SH-SY5Y (cell line): ENCODE measurements around the gene AOPEP.
A peak's percentile ranks its signal among the peaks of the same experiment; 100 is the strongest.

ENCODE experiments used
- GATA2 ChIP-seq: IDR thresholded peaks from 2 replicates; pipeline ENCODE4 v1.6.1; 2011; ENCODE audit warnings: mild to moderate bottlenecking, low read depth, low read length
- GATA3 ChIP-seq: IDR thresholded peaks from 2 replicates; pipeline ENCODE4 v1.6.1; 2011; ENCODE audit warnings: low read depth, mild to moderate bottlenecking, low read length, moderate library complexity

The AOPEP gene

GRCh38 chr9:94900222-94901018 is 173.9 kb downstream of the AOPEP start:
- TF ChIP-seq GATA3 (no peak), GATA2 (no peak)

- no peak for TF ChIP-seq GATA2
- no peak for TF ChIP-seq GATA3
These were observed 174.5 kb downstream of the AOPEP start for GRCh38 chr9:94901019-94901363.

- no peak for TF ChIP-seq GATA3
- no peak for TF ChIP-seq GATA2
These were observed 177.5 kb downstream of the AOPEP start for GRCh38 chr9:94903961-94904421.

GRCh38 chr9:94904806-94905205 is 178.3 kb downstream of the AOPEP start:
- TF ChIP-seq GATA3, result no peak
- no peak for TF ChIP-seq GATA2

GRCh38 chr9:94905606-94906005 is 179.1 kb downstream of the AOPEP start:
- TF ChIP-seq GATA2 (no peak; the same call in 1 of the 2 replicates), GATA3 (no peak)

- no peak for TF ChIP-seq GATA3
- TF ChIP-seq GATA2, result no peak
These were observed 179.7 kb downstream of the AOPEP start for GRCh38 chr9:94906181-94906580.

GRCh38 chr9:94906713-94907112 is 180.2 kb downstream of the AOPEP start:
- no peak for TF ChIP-seq GATA3
- no peak for TF ChIP-seq GATA2

- no peak for TF ChIP-seq GATA2
These were observed 180.9 kb downstream of the AOPEP start for GRCh38 chr9:94907264-94907936.

GRCh38 chr9:94908011-94908563 is 181.6 kb downstream of the AOPEP start:
- no peak for TF ChIP-seq GATA2
- TF ChIP-seq GATA3, result no peak

- TF ChIP-seq GATA2 (peak; percentile 38; the same call in 1 of the 2 replicates), GATA3 (peak; percentile 59; the same call in 1 of the 2 replicates)
These were observed 182.2 kb downstream of the AOPEP start for GRCh38 chr9:94908583-94909249.

GRCh38 chr9:94909250-94909894 is 182.9 kb downstream of the AOPEP start:
- TF ChIP-seq GATA3, result no peak
- TF ChIP-seq GATA2, result no peak

GRCh38 chr9:94909965-94910730 is 183.6 kb downstream of the AOPEP start:
- TF ChIP-seq GATA2 (no peak), GATA3 (no peak)

GRCh38 chr9:94911211-94911610 is 184.7 kb downstream of the AOPEP start:
- TF ChIP-seq GATA2 (no peak), GATA3 (no peak)
